Ecto neural progenitor cell (in vitro differentiated cells): ENCODE data around the gene DAB2IP.

Experiments used
- DNase-seq: peaks from one replicate; pipeline ENCODE4 v3.0.0-alpha.2; 2018; ENCODE audit warnings: low spot score

The DAB2IP gene

GRCh38 chr9:121685146-121685794 lies 33.8 kb downstream of the DAB2IP start:
- DNase-seq = no peak

- no peak for DNase-seq
Measured at GRCh38 chr9:121685795-121686377, 34.5 kb downstream of the DAB2IP start.

DNA sequence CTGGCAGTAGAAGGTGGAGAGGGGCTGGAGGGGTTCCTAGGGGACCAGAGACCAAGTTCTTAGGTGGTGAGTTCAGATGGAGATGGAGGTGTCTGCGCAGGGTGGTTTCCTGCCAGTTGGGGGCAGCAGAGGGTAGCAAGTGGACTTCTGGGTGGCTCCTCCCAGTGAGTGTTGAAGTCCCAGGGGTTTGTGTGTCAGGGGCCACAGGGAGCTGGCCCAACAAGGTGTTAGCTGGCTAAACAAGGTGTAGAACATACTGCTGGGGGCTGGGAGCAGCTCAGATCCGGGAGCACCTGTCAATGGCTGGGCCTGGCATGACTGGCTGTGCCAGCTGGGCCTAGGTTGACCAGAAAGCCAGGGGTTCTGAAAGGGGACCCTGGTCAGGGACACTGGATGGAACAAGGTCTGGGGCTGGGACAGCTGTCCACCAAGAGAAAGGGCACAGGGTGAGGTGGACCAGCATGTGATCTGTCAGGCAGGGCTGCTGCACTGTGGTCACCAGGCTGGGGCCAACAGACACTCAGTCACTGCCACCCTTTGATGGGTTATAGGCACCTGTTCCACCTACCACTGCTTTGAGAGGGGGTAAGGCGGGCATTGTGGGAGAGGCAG lies 35.6 kb downstream of the DAB2IP start:
- DNase-seq = peak; percentile 83

GRCh38 chr9:121688146-121688680 lies 36.8 kb downstream of the DAB2IP start:
- DNase-seq = no peak

DNA sequence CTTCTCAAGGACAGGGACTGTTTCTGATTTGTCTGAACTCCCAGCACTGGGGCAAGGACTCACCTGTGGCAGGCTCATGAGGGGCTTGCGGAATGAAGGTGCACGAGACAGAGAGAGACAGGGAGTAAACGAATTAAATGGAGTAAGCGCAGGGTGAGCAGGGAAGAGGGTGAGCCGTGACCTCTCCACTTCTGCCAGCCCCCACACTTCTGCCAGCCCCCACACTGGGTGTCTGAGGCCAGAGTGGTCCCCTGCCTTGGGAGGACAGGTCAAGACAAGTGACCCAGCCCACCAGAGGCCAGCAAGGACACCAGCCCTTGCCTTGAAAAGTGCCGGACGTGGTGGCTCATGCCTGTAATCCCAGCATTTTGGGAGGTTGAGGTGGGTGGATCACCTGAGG lies 37.2 kb downstream of the DAB2IP start:
- DNase-seq = no peak

GRCh38 chr9:121689461-121690157 lies 38.2 kb downstream of the DAB2IP start:
- no peak for DNase-seq

DNA sequence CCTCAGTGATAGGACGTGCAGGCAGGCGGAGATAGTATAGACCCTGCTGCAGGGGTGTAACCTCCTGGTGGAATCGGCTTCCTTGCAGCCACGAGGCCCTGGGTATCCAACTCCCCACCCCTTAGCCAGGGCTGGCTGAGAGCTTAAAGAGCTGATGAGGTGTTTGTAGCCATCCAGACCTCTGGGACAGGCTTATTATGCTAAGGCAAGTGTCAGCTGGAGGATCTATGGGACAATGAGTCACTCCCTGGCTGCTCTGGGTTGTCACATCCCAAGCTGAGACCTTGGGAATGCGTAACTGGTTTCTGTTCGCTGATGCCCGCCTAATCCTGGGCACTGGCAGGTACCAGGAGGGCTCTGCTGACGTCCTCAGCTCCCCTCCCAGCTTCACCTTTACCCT lies 38.9 kb downstream of the DAB2IP start:
- no peak for DNase-seq

DNA sequence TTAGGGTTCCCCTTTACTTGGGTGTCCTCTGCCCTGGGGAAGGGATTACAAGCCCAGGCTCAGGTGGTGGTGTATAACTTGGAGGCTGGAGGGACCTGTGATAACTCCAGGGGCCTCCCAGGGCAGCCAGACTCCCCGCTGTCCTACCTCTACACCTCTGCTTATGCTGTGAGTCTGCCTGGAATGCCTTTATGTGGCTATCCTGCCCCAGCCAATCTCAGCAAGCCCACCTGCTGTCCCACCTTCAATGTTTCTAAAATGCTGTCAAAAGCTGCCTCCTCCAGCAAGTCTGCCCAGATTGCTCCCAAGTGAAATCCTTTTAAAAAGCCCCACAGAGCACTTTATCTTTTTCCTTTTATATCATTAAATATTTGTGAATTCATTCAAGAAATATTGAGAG lies 39.3 kb downstream of the DAB2IP start:
- DNase-seq = no peak

DNA sequence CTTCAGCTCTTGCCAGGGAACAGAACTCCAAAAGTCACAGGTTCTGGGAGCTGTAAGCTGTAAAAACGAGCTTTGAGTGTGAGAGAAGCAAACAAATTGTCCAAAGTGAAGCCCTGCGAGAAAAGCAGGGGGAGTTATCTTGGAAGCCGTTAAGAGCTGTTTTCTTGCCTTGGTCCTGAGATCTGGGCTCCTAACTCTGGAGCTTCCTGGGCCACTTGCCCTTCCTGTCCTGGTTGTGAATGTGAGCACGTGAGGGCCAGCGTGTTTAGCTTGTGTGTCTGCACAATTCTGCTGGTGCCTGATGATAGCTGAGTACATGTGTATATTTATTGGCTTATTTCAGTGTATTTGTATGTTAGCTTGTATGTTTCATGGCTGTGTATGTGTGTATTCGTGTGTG lies 40.5 kb downstream of the DAB2IP start:
- no peak for DNase-seq

- DNase-seq = peak; percentile 68
Measured at GRCh38 chr9:121692606-121693387, 41.4 kb downstream of the DAB2IP start.

DNA sequence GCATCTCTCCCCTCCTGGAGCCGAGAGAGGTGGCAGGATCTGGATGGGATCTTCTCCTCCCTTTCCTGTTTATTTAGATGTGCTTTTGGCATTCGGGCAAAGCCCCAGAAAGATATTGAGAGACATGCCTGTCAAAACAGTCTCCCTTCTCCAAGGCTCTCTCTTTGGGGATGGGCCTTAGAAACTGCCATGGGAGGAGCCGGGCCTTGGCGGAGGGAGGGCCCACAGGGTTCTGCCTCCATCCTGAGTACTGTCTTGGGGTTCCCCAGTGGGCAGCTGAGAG lies 41.9 kb downstream of the DAB2IP start:
- DNase-seq = no peak

DNA sequence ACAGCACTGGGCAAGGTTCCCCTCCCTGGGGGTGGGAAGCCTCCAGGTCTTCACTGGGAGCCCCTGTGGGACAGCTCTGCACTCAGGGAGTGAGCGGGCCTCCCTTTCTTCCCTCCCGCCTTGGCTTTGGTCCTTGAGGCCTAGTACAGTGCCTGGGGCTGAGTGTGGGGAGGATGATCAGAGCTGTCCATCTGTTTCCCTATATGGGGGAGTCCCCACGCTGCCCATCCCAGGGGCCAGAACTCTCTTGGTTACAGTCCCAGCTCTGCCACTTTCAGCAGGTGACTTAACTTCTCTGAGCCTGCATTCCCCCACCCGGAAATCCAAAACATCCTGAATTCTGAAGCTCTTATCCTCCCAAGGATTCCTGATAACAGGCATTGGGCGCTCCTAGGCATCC lies 42.6 kb downstream of the DAB2IP start:
- DNase-seq = no peak

DNA sequence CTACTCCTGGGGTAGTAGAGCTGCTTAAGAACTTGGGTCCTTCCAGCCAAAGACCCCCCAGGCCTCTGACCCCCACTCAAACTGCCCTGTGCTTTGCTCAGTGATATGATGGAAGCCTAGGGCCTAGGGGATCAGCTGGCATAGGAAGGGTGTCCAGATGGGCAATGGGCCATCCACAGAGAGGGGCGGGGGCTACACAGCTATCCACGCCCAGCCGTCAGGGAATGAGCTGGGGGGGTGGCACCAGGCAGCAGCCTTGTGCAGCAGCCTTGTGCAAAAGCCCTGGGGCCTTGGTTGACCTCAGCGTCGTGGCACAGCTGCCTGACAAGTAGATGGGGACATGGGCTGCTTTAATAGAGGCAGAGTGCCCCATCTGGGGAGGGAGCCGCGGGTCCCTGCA lies 43.2 kb downstream of the DAB2IP start:
- DNase-seq = no peak

DNA sequence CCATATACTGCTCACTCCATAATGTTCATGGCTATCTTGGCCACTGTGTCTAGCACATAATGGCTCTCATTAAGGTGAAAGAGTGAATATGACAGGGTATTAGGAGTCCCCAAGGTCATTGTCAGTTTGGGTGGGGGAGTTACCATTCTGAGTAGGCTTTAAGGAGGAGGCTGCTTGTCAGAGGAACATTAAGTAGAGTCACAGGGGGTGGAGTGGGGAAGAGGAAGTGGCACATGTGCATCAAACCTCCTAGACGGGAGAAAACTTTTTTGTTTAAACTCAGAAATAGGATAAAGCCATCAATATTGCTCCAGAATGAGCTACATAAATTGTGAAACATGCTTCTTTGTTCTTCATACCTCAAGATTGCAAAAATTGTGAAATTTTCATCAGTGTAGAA lies 45.5 kb downstream of the DAB2IP start:
- DNase-seq = no peak

- DNase-seq = peak; percentile 88
Measured at GRCh38 chr9:121698627-121699570, 47.5 kb downstream of the DAB2IP start.

DNA sequence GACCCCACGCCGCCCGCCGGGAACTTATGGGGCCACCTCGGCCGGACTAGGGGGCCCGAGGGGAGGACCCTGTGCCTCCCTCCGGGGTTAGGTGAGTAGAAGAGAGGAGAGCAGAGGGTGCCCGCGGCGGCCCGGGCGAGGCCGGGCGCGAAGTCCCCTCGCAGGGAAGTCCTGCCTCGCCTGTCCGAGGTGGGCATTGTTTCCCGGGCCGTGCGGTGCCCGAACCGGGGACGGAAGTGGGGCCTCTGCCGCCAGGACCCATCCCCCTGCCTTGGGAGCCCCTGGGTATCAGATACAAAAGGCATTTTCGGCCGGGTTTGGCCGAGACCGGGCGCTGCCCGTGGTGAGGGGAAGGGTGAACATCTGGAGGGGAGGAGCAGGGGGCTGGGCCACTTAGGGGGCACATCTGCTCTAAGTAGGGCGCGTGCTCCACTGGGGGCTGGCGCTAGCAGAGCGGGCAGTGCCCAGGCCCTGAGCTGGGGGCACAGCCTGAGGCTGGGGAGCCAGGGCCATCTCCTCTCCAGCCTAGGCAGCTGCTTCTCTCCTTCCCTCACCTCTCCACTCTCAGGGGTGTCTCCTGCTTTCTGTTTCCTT lies 48.2 kb downstream of the DAB2IP start:
- peak; percentile 68 for DNase-seq

GRCh38 chr9:121700165-121700831 lies 48.9 kb downstream of the DAB2IP start:
- DNase-seq = peak; percentile 77

GRCh38 chr9:121700832-121701419 lies 49.5 kb downstream of the DAB2IP start:
- no peak for DNase-seq

DNA sequence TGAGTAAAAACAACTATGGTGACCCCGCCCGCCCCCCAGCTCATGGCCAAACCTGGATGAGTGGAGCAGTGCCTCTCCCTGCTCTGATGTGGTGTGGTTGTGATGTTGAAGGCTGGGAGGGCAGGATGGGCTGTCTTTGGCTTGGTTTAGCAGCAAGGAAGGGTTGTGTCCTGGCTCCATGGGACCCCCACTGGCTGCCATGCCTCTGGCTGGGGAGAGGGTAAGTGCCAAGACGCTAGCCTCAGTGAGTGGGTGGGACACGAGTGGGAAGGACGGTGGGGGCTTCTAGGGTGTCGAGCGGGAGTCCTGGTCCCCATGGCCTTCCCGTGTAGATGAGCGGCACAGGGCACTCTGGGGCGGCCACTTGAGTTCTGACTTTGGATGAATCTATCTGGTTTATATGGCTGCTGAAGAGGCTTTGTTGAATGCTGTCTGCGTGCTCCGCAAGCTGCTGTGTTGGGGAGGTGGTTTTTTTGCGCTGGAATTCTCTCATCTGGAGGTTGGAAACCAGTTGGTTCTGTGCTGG lies 50.4 kb downstream of the DAB2IP start:
- no peak for DNase-seq
